ENCODE data around the gene LY6G6C. TPM values are rescaled to one million over a fixed set of nuclear protein-coding genes. Genes with fewer than 3 reads are reported as not detected.

LY6G6C gene
- total RNA-seq, 1 experiment from 2014 or later, result 0.22 TPM

- Histone ChIP-seq H3K9me2 (replicated peaks; ENCODE audit: low read length) (no peaks in the 10 kb centered on the region), H3K36me3 (ENCODE audit: low read depth, low read length) (peaks cover 2% of the 10 kb centered on the region; the same call in 1 of the 2 replicates), H3K9ac (ENCODE audit: low read length) (no peak overlapping the region), H3K4me3 (ENCODE audit: low read length) (no peak overlapping the region), H3K9me3 (ENCODE audit: low read length) (no peaks in the 10 kb centered on the region), H3K27me3 (ENCODE audit: low read length) (no peaks in the 10 kb centered on the region), H4K20me1 (ENCODE audit: low read length) (no peaks in the 10 kb centered on the region), H3K79me2 (ENCODE audit: low read length) (no peaks in the 10 kb centered on the region), H3K27ac (ENCODE audit: low read length) (no peak overlapping the region), H3K4me1 (ENCODE audit: insufficient read depth, low read length) (0 out of 2 replicates have a peak, but pooled peaks cover 5% of the 10 kb centered on the region), H2AFZ (ENCODE audit: low read length) (no peak overlapping the region), H3K4me2 (ENCODE audit: low read length) (no peak overlapping the region), H3F3A (ENCODE audit: low read length, unreplicated experiment) (no peaks in the 10 kb centered on the region)
- no peak for ATAC-seq
- intact Hi-C loops (cut with micrococcal nuclease), result loop anchor here (10.0 kb wide), 1 partner anchor 51 kb away; the partner anchor contains the start of gene LY6G6D
- BruUV-seq (replicated peaks), result no TSS peak
- ChIA-PET POLR2A (ENCODE audit: unreplicated experiment) (no interaction called here), CTCF (interaction anchor here (0.6 kb wide), 1 partner anchor 47 kb away, joined by 3 read pairs; no protein-coding TSS in a partner anchor)
- TF ChIP-seq EZH2phosphoT487 (IDR thresholded peaks at IDR 0.05; ENCODE audit: borderline replicate concordance, low read length), result no peak
- TF ChIP-seq, protein P1, sequence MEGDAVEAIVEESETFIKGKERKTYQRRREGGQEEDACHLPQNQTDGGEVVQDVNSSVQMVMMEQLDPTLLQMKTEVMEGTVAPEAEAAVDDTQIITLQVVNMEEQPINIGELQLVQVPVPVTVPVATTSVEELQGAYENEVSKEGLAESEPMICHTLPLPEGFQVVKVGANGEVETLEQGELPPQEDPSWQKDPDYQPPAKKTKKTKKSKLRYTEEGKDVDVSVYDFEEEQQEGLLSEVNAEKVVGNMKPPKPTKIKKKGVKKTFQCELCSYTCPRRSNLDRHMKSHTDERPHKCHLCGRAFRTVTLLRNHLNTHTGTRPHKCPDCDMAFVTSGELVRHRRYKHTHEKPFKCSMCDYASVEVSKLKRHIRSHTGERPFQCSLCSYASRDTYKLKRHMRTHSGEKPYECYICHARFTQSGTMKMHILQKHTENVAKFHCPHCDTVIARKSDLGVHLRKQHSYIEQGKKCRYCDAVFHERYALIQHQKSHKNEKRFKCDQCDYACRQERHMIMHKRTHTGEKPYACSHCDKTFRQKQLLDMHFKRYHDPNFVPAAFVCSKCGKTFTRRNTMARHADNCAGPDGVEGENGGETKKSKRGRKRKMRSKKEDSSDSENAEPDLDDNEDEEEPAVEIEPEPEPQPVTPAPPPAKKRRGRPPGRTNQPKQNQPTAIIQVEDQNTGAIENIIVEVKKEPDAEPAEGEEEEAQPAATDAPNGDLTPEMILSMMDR (conservative IDR thresholded peaks at IDR 0.05; ENCODE audit: low read depth, low read length), result no peak
- DNase-seq, result no peak
Observed at GRCh38 chr6:31765559-31765909, 44.0 kb upstream of the LY6G6C start.

GRCh38 chr6:31764198-31764597 lies 42.7 kb upstream of the LY6G6C start:
- Histone ChIP-seq H3K79me2 (ENCODE audit: low read length) (no peaks in the 10 kb centered on the region), H3K36me3 (ENCODE audit: low read depth, low read length) (no peaks in the 10 kb centered on the region), H3K9me3 (ENCODE audit: low read length) (no peaks in the 10 kb centered on the region), H3K27ac (ENCODE audit: low read length) (no peak overlapping the region), H3K4me3 (ENCODE audit: low read length) (no peak overlapping the region), H4K20me1 (ENCODE audit: low read length) (no peaks in the 10 kb centered on the region), H3K27me3 (ENCODE audit: low read length) (no peaks in the 10 kb centered on the region), H3K9ac (ENCODE audit: low read length) (no peak overlapping the region), H3K9me2 (replicated peaks; ENCODE audit: low read length) (no peaks in the 10 kb centered on the region), H2AFZ (ENCODE audit: low read length) (no peak overlapping the region), H3K4me1 (ENCODE audit: insufficient read depth, low read length) (0 out of 2 replicates have a peak, but pooled peaks cover 5% of the 10 kb centered on the region), H3K4me2 (ENCODE audit: low read length) (no peak overlapping the region), H3F3A (ENCODE audit: low read length, unreplicated experiment) (no peaks in the 10 kb centered on the region)
- intact Hi-C loops (cut with micrococcal nuclease), result loop anchor here (10.0 kb wide), 1 partner anchor 49 kb away; the partner anchor contains the start of gene LY6G6D
- ATAC-seq (no peak), DNase-seq (no peak)
- BruUV-seq (replicated peaks), result no TSS peak
- TF ChIP-seq, protein P1 (conservative IDR thresholded peaks at IDR 0.05; ENCODE audit: low read depth, low read length), result no peak
- no peak for TF ChIP-seq EZH2 (IDR thresholded peaks at IDR 0.05; ENCODE audit: low read length, unreplicated experiment)
- TF ChIP-seq EZH2phosphoT487 (IDR thresholded peaks at IDR 0.05; ENCODE audit: borderline replicate concordance, low read length), result no peak
- CTCF ChIA-PET, result interaction anchor here (0.6 kb wide), 1 partner anchor 66 kb away, joined by 6 read pairs; no protein-coding TSS in a partner anchor
- POLR2A ChIA-PET (ENCODE audit: unreplicated experiment), result no interaction called here

DNA sequence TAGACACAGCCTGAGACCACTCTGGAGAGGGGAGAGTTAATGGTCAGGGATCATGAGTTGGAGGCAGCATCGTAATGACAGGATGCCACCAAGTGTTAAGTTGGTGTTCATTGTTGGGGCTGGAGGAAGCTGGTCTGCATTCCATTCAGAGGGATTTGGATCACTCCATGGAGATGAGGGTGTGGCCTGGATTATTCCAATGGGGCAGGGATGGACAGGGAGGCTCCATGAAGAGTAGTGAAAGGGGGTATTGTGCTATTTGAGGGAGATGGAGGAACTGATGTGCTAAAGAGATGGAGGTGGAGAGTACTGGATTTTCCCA lies 42.0 kb upstream of the LY6G6C start:
- intact Hi-C loops (cut with micrococcal nuclease), result loop anchor here (10.0 kb wide), 1 partner anchor 49 kb away; the partner anchor contains the start of gene LY6G6D
- no peaks in the 10 kb centered on the region for H3F3A ChIP-seq (ENCODE audit: low read length, unreplicated experiment)
- no peaks in the 10 kb centered on the region for H3K79me2 ChIP-seq (ENCODE audit: low read length)

More for the DNA sequence above, 42.0 kb upstream of the LY6G6C start:
- Histone ChIP-seq H3K27me3 (ENCODE audit: low read length) (no peaks in the 10 kb centered on the region), H4K20me1 (ENCODE audit: low read length) (no peaks in the 10 kb centered on the region), H3K4me1 (ENCODE audit: insufficient read depth, low read length) (0 out of 2 replicates have a peak, but pooled peaks cover 5% of the 10 kb centered on the region), H3K4me3 (ENCODE audit: low read length) (no peak overlapping the region), H3K9me2 (replicated peaks; ENCODE audit: low read length) (no peaks in the 10 kb centered on the region), H2AFZ (ENCODE audit: low read length) (no peak overlapping the region), H3K27ac (ENCODE audit: low read length) (no peak overlapping the region), H3K4me2 (ENCODE audit: low read length) (no peak overlapping the region), H3K9ac (ENCODE audit: low read length) (no peak overlapping the region), H3K9me3 (ENCODE audit: low read length) (no peaks in the 10 kb centered on the region), H3K36me3 (ENCODE audit: low read depth, low read length) (no peaks in the 10 kb centered on the region)
- ATAC-seq (peak; percentile 84), DNase-seq (peak; percentile 46)
- ChIA-PET CTCF (no interaction called here), POLR2A (ENCODE audit: unreplicated experiment) (no interaction called here)
- no TSS peak for BruUV-seq (replicated peaks)
- TF ChIP-seq EZH2 (IDR thresholded peaks at IDR 0.05; ENCODE audit: low read length, unreplicated experiment) (no peak), EZH2phosphoT487 (IDR thresholded peaks at IDR 0.05; ENCODE audit: borderline replicate concordance, low read length) (no peak)
- TF ChIP-seq, protein P1 (conservative IDR thresholded peaks at IDR 0.05; ENCODE audit: low read depth, low read length), result no peak

Data from PC-3 (cell line).